ENCODE measurements around the gene SLC16A12. TPM values are rescaled to one million over a fixed set of nuclear protein-coding genes. Genes with fewer than 3 reads are reported as not detected.

SLC16A12 gene
- total and polyA plus RNA-seq, 2 donors (not counting 3 experiments of a cell fraction or from before 2014, with no cell fraction given), result not detected

DNA sequence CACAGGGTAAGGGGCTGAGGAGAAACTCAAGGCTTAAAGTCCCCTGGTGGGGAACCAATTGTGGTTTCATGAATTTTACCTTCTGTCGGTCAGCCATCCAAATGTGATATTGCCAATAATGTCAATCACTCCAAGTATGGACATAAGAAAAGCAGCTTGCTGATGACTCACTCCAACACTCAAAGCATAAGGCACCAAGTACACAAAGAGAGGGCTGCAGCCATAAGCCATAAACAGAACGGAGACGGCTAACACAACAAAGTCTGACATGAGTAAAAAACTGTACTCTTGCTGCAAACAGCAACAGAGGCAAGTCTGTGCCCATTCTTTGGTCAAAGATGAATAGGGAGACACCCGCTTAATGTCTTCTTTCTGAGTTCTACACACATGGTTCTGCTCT is 96.9 kb downstream of the SLC16A12 start:
- Histone ChIP-seq H3K27me3 (ENCODE audit: control insufficient read depth in 2 of 2, insufficient read depth in 2 of 2, low read length in 2 of 2) (no peaks in the 10 kb centered on the region), H3K4me1 (ENCODE audit: control insufficient read depth, extremely low read depth, insufficient read depth, low read length) (peaks cover 4% of the 10 kb centered on the region), H3K79me2 (ENCODE audit: control insufficient read depth, insufficient read depth, low read length) (no peaks in the 10 kb centered on the region), H3K36me3 (ENCODE audit: control insufficient read depth in 2 of 2, extremely low read depth in 1 of 2, insufficient read depth in 2 of 2, low read length in 2 of 2) (no peaks in the 10 kb centered on the region), H3K4me2 (ENCODE audit: insufficient read depth, low read length) (no peak overlapping the region), H3K9ac (replicated peaks; ENCODE audit: extremely low read depth, insufficient read depth, low read length) (no peak overlapping the region), H3K9me1 (replicated peaks; ENCODE audit: control insufficient read depth, extremely low read depth, insufficient read depth, low read length) (no peaks in the 10 kb centered on the region), H2AFZ (ENCODE audit: low read depth, low read length) (no peak overlapping the region), H3K27ac (ENCODE audit: insufficient read depth, low read depth, low read length) (no peak overlapping the region), H3K9me3 (replicated peaks; ENCODE audit: control insufficient read depth, insufficient read depth, low read length) (no peaks in the 10 kb centered on the region), H3K4me3 (replicated peaks in 1 of 3; ENCODE audit: insufficient read depth in 1 of 3, low read depth in 1 of 3, low read length in 3 of 3) (no peak overlapping the region), H4K20me1 (replicated peaks; ENCODE audit: control insufficient read depth, extremely low read depth, insufficient read depth, low read length) (no peaks in the 10 kb centered on the region)
- CTCF ChIA-PET, result no interaction called here
- dilution Hi-C loops (cut with MboI; ENCODE audit: extremely low pct_ligation_motif_present, low sequenced_read_pairs), result no loop called here
- FAIRE-seq, result no peak
- POLR2A ChIA-PET, result no interaction called here
- DNase-seq (ENCODE audit: low read depth, low spot score), result no peak
- intact Hi-C loops (cut with micrococcal nuclease), result no loop called here
- no TSS peak for BruUV-seq (replicated peaks)
- TF ChIP-seq, protein P1, sequence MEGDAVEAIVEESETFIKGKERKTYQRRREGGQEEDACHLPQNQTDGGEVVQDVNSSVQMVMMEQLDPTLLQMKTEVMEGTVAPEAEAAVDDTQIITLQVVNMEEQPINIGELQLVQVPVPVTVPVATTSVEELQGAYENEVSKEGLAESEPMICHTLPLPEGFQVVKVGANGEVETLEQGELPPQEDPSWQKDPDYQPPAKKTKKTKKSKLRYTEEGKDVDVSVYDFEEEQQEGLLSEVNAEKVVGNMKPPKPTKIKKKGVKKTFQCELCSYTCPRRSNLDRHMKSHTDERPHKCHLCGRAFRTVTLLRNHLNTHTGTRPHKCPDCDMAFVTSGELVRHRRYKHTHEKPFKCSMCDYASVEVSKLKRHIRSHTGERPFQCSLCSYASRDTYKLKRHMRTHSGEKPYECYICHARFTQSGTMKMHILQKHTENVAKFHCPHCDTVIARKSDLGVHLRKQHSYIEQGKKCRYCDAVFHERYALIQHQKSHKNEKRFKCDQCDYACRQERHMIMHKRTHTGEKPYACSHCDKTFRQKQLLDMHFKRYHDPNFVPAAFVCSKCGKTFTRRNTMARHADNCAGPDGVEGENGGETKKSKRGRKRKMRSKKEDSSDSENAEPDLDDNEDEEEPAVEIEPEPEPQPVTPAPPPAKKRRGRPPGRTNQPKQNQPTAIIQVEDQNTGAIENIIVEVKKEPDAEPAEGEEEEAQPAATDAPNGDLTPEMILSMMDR (IDR thresholded peaks at IDR 0.05; ENCODE audit: extremely low read depth in 1 of 2, insufficient read depth in 1 of 2, low read depth in 1 of 2, low read length in 2 of 2), result no peak
- no peak for TF ChIP-seq MYC (IDR thresholded peaks at IDR 0.05; ENCODE audit: low read depth, low read length)
- no peak for TF ChIP-seq FOS (IDR thresholded peaks at IDR 0.05; ENCODE audit: borderline replicate concordance, insufficient read depth, low read length)
- no peak for TF ChIP-seq POLR2AphosphoS5 (IDR thresholded peaks at IDR 0.05; ENCODE audit: insufficient read depth, low read depth, low read length)
- TF ChIP-seq JUN (IDR thresholded peaks at IDR 0.05; ENCODE audit: borderline replicate concordance, insufficient read depth, insufficient read length, low read depth), result no peak
- TF ChIP-seq EZH2 (IDR thresholded peaks at IDR 0.05; ENCODE audit: borderline replicate concordance, low read depth, low read length, severe bottlenecking), result no peak
- TF ChIP-seq, protein P2, sequence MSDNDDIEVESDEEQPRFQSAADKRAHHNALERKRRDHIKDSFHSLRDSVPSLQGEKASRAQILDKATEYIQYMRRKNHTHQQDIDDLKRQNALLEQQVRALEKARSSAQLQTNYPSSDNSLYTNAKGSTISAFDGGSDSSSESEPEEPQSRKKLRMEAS (IDR thresholded peaks at IDR 0.05; ENCODE audit: insufficient read depth, insufficient read length), result no peak
- no peak for TF ChIP-seq POLR2A (IDR thresholded peaks at IDR 0.05; ENCODE audit: low read depth, low read length)
- TF ChIP-seq GATA2 (IDR thresholded peaks at IDR 0.05; ENCODE audit: insufficient read depth, insufficient read length, low read depth, low read length), result no peak

Measured in endothelial cell of umbilical vein (primary cell).